CD4-positive, alpha-beta T cell treated with Interleukin-1 beta for 1 hour (primary cell): ENCODE data around the gene MYO7B.

Experiments used
- DNase-seq, 2 donors: peaks; one replicate each; pipeline ENCODE4 v3.0.0-alpha.2; 2020 to 2022

Gene MYO7B

DNA sequence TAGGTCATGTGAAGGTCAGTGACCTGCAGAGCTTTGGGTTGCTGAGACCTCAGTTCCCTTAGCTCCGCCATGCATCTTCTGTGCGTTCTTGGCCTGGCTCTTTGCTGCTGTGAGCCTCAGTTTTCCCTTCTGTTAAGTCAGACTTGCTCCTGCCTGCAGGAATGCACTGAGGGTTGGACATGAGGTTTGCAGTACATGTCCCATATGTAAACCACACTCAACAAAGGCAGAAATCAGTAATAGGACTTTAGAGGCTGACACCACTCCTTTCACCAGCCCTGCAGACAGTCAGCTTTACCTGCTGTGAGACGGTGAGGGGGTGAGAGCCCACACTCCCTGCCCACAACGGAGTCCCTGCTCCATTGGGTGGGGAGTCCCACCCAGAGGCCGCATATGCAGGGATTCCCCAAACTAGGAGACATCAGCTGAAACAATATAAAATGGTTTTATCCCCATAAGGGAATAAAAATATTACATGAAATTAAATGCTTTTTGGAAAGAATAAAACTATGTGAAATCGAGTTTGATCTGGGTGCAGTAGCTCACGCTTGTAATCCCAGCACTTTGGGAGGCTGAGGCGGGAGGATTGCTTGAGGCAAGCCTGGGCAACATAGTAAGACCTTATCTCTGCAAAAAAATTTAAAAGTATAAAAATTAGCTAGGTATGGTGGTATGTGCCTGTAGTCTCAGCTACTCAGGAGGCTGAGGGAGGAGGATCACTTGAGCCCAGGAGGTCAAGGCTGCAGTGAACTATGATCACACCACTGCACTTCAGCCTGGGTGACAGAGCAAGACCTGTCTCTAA is 55.1 kb downstream of the MYO7B start:
- no peak for DNase-seq

DNA sequence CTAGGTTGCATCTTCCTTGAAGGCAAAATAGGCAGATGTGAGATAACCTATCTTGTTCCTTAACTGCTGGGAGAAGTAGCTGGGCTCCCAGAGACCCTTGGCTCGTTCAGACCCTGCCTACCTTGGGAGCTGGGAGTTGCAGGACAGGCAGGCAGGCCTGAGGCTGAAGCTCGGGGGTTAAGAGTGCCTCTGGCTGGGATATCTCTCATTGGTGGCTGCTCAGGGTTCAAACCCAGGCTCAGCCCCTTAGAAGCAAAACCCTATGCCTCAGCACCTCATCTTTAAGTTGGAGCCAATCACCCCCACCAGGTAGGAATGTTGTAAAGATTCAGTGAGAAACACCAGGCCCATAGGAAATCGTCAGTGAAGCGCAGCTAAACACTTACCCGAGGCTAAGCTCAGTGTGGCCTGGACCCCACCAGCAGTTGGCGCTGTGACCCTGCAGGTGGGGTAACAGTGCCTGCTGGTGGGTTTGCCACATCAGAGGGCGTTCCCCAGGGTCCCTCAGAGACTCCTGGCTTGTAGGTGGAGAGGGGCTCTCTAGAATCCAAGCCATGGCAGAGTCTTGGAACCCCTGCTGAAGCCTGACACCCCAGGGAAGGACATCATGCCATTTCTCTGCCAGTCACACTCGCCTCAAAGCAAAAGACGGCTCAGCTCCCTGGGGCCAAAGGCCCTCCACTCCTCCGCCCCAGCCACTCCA is 55.9 kb downstream of the MYO7B start:
- DNase-seq, result peak; percentile 62 to 70

DNA sequence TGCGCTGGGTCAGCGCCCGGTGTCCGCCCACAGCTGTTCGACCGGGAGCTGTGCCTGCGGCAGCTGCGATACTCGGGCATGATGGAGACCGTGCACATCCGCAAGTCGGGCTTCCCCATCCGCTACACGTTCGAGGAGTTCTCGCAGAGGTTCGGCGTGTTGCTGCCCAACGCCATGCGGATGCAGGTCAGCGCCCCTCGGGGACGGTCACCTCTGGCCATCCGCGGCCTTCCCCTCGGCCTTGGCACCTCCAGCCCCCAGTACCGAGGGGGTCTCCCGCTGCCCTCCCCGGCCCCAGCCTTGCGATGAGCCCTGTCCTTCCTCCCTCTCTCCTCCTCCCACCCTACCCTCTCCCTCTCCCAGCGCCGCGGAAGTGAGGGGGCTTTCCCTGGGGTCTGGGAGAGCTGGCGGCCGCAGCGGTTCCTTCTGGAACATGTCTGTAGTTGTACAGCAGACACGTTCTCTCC is 57.3 kb downstream of the MYO7B start:
- no peak for DNase-seq

GRCh38 chr2:127593228-127594115 is 58.0 kb downstream of the MYO7B start:
- no peak for DNase-seq

DNA sequence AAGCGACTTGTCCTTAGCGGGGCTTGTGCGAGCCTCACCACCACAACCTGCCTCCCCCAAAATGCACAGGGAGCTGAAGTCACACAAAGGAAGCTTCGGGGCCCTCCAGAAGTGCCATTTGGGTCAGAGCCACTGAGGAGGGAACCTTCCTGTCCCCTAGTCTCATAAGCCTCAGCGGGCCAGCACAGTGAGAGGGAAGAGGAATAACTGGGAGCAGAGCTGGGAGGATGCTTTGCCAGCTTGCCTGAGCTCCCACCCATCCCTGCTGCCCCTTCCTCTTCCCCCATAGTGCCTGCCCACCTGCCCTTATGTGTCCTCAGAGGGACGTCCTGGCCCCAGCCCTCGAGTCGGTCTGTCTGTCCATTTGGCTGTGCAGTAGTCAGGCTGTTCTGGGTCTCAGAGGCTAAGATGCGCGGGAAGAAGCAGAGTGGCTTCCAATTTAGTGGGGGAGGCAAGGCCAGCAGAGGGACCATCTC is 58.7 kb downstream of the MYO7B start:
- no peak for DNase-seq

- no peak for DNase-seq
These were observed 61.0 kb downstream of the MYO7B start for GRCh38 chr2:127596311-127597045.

GRCh38 chr2:127597046-127597983 is 61.8 kb downstream of the MYO7B start:
- DNase-seq, result no peak

- DNase-seq, result no peak
These were observed 62.5 kb downstream of the MYO7B start for GRCh38 chr2:127597984-127598380.

DNA sequence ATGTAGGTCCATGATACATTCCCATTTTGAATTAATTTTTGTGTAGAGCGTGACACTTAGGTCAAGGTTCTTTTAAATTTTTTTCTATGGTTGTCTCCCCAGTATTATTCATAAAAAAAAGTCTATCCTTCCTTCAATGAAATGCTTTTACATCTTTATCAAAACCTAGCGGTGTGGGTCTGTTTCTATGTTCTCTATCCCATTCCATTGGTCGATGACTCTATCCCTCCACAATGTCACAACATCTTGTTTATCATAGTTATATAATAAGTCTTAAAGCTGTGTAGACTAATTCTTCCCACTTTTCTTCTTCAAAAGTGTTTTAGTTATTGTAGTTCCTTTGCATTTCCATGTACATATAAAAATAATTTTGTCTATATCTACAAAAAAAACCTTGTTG is 63.2 kb downstream of the MYO7B start:
- DNase-seq, result no peak

DNA sequence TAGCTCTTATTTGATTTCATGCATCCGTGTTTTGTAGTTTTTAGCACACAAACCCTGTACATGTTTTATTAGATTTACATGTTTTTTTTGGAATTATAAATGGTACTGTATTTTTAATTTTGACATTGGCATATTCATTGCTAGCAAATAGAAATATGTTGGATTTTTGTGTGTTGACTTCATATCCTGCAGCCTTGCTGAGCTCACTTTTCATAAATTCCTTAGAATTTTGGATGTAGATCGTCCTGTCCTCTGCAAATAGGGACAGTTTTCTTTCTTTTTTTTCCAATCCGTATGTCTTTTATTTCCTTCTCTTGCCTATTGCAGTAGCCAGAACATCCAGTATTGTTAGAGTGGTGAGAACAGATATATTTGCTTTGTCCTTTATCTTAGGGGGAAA is 63.7 kb downstream of the MYO7B start:
- DNase-seq, result no peak

- DNase-seq, result no peak
These were observed 69.5 kb downstream of the MYO7B start for GRCh38 chr2:127604986-127605385.

DNA sequence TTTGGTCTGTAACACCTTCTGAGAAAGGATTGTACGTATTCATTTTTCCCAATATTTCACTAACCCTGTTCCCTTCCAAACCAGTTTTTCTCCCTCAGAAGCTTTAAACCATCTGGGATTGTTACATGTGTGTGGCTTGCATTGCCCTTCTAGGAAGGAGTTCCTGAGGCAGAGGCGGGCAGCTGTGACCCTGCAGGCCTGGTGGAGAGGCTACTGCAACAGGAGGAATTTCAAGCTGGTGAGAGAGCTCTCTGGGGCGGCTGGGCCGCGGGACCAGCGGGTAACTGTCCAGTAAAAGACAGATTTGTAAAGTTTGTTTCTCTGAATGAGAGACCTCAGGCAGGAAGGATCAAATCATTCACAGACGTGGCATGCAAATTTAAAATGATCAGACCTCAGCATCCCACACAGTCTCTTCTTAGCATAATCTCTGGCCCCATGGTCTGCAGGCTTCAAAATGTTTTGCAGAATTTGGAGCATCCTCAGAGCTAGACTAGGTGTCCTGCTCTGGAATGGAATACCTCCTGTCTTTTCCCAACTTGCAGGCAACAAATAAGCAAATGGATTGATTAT is 70.3 kb downstream of the MYO7B start:
- DNase-seq, result no peak

DNA sequence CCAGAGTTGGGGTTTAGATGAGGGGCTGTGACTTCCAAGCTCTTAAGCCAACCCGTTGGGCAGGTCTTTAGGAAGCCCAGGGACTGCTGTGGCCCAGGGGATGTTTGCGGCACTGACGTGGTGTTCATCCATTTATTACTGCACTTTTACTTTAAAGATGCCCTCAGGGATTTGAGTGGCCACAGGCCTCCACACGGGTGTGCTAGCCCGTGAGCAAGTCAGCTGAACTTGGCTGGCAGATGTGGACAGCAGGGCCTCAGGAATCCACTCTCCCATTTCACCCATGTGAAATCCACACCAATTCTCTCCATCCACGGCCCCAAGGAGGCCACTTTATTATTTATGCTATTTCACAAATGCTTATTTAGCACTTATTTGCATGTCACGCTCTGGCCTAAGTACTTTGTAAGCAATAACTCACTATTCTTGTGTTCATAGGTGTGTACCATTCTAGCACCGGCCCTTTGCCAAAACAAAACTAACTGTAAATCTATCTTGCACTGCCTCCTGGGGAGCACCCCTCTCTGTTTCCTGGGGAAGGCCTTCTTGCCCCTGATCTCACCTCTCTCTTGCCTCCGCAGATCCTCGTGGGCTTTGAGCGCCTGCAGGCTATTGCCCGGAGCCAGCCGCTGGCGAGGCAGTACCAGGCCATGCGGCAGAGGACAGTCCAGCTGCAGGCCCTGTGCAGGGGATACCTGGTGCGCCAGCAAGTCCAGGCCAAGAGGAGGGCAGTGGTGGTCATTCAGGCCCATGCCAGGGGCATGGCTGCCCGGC is 71.3 kb downstream of the MYO7B start:
- DNase-seq, result no peak

DNA sequence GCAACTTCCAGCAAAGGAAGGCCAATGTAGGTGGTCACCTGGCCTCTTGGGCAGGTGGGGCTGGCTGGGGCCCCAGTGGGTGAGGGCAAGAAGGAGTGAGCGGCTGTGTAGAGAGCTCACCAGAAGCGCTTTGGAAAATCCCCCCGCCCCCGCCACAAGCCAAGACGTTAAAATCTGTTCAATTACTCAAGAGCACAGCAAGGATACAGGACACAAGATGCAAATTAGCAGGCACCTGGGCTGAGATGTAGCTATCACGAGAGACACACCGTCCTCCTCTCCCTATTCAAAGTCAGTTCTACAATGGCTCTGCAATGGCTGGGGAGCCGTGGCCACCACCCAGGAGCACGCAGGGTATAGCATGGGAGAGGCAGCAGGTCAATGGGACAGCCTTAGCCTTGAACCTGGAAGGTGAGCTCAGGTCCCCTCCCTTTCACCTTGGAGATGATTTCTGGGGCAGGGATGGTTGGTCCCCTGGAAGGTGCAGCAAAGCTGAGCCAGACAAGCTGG is 72.0 kb downstream of the MYO7B start:
- DNase-seq, result no peak

- no peak for DNase-seq
These were observed 72.9 kb downstream of the MYO7B start for GRCh38 chr2:127608061-127609030.

DNA sequence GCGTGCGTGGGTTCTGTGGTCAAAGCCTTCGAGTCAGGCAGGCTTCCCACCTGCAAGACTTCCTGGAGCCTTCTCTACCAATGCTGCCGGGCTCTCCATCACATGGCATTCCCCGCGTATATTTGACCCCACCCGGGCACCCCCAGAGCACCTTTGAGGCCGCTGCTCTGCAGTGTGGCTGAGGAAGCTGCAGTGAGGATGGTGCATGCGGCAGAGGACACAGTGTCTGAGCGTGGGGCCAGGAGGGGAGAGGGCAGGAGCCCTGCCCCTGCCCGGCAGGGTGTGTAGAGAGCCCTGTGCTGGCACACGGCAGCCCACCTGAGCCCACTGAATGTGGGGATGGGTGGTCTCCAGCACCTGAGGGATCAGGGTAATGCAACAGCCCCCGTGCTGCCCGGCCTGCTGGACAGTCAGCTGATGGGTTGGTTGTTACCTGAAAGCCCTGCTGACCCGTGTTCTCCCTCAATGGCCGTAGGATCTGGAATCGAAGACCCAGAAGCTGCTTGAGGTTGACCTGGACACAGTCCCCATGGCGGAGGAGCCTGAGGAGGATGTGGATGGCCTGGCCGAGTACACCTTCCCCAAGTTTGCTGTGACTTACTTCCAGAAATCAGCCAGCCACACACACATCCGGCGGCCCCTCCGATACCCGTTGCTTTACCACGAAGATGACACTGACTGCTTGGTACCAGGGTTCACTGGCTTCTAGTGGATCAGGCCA is 73.7 kb downstream of the MYO7B start:
- no peak for DNase-seq

- DNase-seq, result no peak
These were observed 74.3 kb downstream of the MYO7B start for GRCh38 chr2:127609818-127610217.

DNA sequence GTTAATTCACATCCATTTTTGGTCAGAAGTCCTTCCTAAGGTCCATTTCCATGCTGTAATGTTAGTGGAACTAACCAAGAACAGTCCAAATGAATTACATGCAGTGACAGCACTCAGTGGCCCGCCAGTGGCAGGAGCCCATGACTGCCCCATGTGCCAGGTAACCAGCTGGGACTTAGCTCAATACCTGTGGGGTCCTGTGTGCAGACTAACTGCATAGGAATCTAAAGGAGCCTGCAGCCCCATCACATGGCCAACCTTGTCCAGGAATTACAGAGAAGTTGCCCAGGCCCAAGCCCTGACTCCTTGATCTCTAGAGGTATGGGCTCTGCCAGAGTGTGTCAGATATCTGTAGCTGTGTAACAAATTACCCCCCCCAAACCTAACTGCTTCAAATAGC is 75.1 kb downstream of the MYO7B start:
- no peak for DNase-seq
